HG03354 (cell line): ENCODE data around the gene B3GAT1.
"Not testable (repeated sequence)": the region's sequence is repeated elsewhere in the genome, so short reads cannot be mapped to it uniquely, and the experiment has no call there.

ENCODE experiments used
- ATAC-seq: cut with Tn5 transposase; IDR thresholded peaks from one replicate; pipeline ENCODE4 v1.9.1; 2021; ENCODE audit warnings: mild to moderate bottlenecking; ENCODE audit not compliant: unreplicated experiment, poor library complexity, severe bottlenecking

The B3GAT1 gene

GRCh38 chr11:134412203-134413042, at the start of gene B3GAT1:
Gene B3GAT1 (minus strand): TSS chr11:134412242. CDS start chr11:134387659, 24,583 bp downstream.
- no peak for ATAC-seq

GRCh38 chr11:134461621-134462020, 49.6 kb upstream of the B3GAT1 start:
- no peak for ATAC-seq

GRCh38 chr11:134460881-134461280, 48.8 kb upstream of the B3GAT1 start:
- ATAC-seq = no peak

- no peak for ATAC-seq
Measured at GRCh38 chr11:134460062-134460561, 48.1 kb upstream of the B3GAT1 start.

GRCh38 chr11:134459246-134460061, 47.4 kb upstream of the B3GAT1 start:
- no peak for ATAC-seq

- not testable (repeated sequence) for ATAC-seq
Measured at GRCh38 chr11:134457411-134458007, 45.5 kb upstream of the B3GAT1 start.

GRCh38 chr11:134455516-134455915, 43.5 kb upstream of the B3GAT1 start:
- no peak for ATAC-seq

GRCh38 chr11:134454146-134454690, 42.2 kb upstream of the B3GAT1 start:
- ATAC-seq = no peak

- ATAC-seq = no peak
Measured at GRCh38 chr11:134453441-134453840, 41.4 kb upstream of the B3GAT1 start.

GRCh38 chr11:134452838-134453155, 40.8 kb upstream of the B3GAT1 start:
- no peak for ATAC-seq

- no peak for ATAC-seq
Measured at GRCh38 chr11:134452026-134452837, 40.2 kb upstream of the B3GAT1 start.

- ATAC-seq = no peak
Measured at GRCh38 chr11:134450186-134450585, 38.1 kb upstream of the B3GAT1 start.

GRCh38 chr11:134449713-134450112, 37.7 kb upstream of the B3GAT1 start:
- ATAC-seq = no peak

- no peak for ATAC-seq
Measured at GRCh38 chr11:134449051-134449450, 37.0 kb upstream of the B3GAT1 start.

GRCh38 chr11:134447696-134448095, 35.7 kb upstream of the B3GAT1 start:
- no peak for ATAC-seq

- ATAC-seq = no peak
Measured at GRCh38 chr11:134445601-134446325, 33.7 kb upstream of the B3GAT1 start.

- ATAC-seq = not testable (repeated sequence)
Measured at GRCh38 chr11:134444160-134445108, 32.4 kb upstream of the B3GAT1 start.

GRCh38 chr11:134443246-134443645, 31.2 kb upstream of the B3GAT1 start:
- ATAC-seq = no peak
